BE2C (cell line): Measurements from ENCODE around the gene NCDN.

ENCODE experiments used
- DNase-seq: peaks from one replicate; pipeline ENCODE4 v3.0.0-alpha.2; 2020
- H3K27me3 ChIP-seq: fragments of 250-450 bp; sonication (Bioruptor Pico); 2 replicates; pipeline ENCODE4 v1.5.1; 2020; ENCODE audit warnings: mild to moderate bottlenecking
- H3K36me3 ChIP-seq: fragments of 250-450 bp; sonication (Bioruptor Pico); 2 replicates; pipeline ENCODE4 v1.5.1; 2020; ENCODE audit warnings: mild to moderate bottlenecking
- H3K4me1 ChIP-seq: fragments of 250-450 bp; sonication (Bioruptor Pico); 2 replicates; pipeline ENCODE4 v1.5.1; 2020
- H3K4me3 ChIP-seq: 2 replicates; pipeline ENCODE4 v1.5.1; 2011; ENCODE audit warnings: low read depth, low read length
- H3K9me3 ChIP-seq: fragments of 250-450 bp; sonication (Bioruptor Pico); 2 replicates; pipeline ENCODE4 v1.5.1; 2020
- TF ChIP-seq, protein P1 (sequence below): IDR thresholded peaks from 2 replicates; pipeline ENCODE4 v1.5.1; 2012; ENCODE audit warnings: mild to moderate bottlenecking, low read depth, low read length

The NCDN gene

DNA sequence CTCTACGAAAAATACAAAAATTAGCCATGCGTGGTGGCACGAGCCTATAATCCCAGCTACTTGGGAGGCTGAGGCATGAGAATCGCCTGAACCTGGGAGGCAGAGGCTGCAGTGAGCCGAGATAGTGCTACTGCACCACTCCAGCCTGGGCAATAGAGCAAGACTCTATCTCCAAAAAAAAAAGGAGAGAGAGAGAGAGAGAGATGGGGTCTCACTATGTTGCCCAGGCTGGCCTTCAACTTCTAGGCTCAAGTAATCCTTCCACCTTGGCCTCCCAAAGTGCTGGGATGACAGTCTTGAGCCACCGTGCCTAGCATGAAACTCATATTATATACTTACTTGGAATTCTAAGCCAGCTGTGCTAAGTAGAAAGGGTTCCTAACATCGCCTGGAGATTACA lies 54.1 kb downstream of the NCDN start:
- Histone ChIP-seq H3K9me3 (no peaks in the 10 kb centered on the region), H3K36me3 (peaks cover 9% of the 10 kb centered on the region; the same call in 1 of the 2 replicates), H3K27me3 (no peaks in the 10 kb centered on the region), H3K4me1 (no peaks in the 10 kb centered on the region), H3K4me3 (no peak overlapping the region)
- TF ChIP-seq, protein P1, sequence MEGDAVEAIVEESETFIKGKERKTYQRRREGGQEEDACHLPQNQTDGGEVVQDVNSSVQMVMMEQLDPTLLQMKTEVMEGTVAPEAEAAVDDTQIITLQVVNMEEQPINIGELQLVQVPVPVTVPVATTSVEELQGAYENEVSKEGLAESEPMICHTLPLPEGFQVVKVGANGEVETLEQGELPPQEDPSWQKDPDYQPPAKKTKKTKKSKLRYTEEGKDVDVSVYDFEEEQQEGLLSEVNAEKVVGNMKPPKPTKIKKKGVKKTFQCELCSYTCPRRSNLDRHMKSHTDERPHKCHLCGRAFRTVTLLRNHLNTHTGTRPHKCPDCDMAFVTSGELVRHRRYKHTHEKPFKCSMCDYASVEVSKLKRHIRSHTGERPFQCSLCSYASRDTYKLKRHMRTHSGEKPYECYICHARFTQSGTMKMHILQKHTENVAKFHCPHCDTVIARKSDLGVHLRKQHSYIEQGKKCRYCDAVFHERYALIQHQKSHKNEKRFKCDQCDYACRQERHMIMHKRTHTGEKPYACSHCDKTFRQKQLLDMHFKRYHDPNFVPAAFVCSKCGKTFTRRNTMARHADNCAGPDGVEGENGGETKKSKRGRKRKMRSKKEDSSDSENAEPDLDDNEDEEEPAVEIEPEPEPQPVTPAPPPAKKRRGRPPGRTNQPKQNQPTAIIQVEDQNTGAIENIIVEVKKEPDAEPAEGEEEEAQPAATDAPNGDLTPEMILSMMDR: no peak
- DNase-seq: no peak

DNA sequence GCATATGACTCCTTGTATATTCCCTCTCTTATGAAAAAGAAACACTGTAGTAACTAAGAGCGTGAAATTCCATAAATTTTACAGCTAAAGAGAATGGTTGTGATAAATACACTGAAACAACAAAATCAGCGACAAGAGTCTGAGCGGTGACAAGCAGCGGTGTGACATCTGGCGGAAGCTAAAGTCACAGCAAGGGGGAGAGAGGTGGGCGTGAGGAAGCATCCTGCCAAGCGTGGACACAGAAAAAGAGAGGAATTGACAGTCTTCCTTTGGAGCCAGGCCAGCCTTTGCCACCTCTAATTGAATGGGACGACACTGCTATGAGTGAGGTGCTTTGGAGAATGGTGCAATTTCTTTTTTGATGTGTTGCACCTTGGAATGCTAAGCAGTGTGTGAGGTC lies 57.8 kb downstream of the NCDN start:
- TF ChIP-seq, protein P1: no peak
- Histone ChIP-seq H3K4me1 (no peaks in the 10 kb centered on the region), H3K4me3 (no peak overlapping the region), H3K27me3 (no peaks in the 10 kb centered on the region), H3K9me3 (no peaks in the 10 kb centered on the region), H3K36me3 (no peaks in the 10 kb centered on the region; the same call in 1 of the 2 replicates)
- no peak for DNase-seq
